HG02981 (cell line): ENCODE results near the gene RPS14.
A peak's percentile ranks its signal among the peaks of the same experiment; 100 is the strongest.
"Not testable (repeated sequence)": the region's sequence is repeated elsewhere in the genome, so short reads cannot be mapped to it uniquely, and the experiment has no call there.

Source experiments
- ATAC-seq: cut with Tn5 transposase; IDR thresholded peaks from one replicate; pipeline ENCODE4 v1.9.1; 2021; ENCODE audit warnings: mild to moderate bottlenecking, moderate library complexity; ENCODE audit not compliant: unreplicated experiment

RPS14 gene

DNA sequence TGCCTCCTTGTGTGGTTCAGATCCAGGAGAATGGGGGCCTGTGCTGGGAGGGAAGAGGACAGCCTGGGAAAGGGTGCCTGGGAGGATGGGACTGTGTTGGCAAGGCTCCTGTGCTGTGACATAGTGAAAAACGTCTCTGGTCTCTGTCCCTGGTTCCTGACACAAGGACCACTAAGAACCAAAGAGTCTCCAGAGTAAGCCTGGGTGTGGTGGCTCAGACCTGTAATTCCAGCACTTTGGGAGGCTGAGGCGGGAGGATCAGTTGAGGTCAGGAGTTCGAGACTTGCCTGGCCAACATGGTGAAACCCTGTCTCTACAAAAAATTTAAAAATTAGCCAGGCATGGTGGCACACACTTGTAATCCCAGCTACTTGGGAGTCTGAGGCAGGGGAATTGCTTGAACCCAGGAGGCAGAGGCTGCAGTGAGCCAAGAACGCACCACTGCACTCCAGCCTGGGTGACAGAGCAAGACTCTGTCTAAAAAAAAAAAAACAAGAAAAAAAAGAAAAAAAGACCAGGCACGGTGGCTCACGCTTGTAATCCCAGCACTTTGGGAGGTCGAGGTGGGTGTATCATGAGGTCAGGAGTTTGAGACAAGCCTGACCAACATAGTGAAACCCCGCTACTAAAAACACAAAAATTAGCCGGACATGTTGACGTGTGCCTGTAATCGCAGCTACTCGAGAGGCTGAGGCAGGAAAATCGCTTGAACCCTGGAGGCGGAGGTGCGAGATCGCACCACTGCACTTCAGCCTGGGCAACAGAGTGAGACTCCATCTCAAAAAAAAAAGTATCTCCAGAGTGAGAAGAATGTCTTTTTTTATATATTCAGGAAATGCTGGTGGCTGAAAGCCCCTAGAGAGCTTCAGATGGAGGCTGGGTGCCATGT is 35.4 kb downstream of the RPS14 start:
- ATAC-seq = not testable (repeated sequence)

DNA sequence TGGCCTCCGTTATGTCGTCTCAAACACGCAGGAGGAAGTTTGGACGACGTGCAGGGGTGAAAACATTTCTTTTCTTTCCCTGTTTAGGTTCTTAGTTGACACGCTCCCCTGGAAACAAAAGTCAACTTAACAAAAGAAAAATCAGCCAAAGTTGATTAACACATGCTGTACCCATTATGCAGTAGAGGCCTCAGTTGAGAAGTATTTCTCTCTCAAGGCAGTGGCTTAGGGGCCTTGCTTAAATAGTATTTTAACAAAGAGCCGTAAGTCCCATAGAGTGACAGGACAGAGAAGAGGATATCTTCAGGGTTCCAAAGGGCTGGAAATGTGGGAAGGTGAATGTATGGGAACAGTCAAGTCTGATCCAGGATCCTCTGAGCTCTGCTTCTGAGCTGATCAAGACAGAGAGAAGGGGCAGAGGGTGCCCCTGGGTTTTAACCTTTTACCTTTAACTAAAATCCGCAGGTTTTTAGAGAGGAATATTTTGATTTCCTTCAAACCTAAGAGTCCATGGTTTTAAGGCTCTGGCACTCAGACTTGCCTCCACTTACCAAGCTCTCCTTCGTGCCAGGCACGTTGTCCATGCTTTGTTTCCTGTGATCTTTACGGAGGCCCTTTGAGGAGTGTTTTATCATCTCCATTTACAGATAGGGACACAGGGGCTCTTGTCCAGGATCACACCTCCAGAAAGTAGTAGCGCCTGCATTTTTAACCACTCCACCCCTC is 36.2 kb downstream of the RPS14 start:
- ATAC-seq = no peak

DNA sequence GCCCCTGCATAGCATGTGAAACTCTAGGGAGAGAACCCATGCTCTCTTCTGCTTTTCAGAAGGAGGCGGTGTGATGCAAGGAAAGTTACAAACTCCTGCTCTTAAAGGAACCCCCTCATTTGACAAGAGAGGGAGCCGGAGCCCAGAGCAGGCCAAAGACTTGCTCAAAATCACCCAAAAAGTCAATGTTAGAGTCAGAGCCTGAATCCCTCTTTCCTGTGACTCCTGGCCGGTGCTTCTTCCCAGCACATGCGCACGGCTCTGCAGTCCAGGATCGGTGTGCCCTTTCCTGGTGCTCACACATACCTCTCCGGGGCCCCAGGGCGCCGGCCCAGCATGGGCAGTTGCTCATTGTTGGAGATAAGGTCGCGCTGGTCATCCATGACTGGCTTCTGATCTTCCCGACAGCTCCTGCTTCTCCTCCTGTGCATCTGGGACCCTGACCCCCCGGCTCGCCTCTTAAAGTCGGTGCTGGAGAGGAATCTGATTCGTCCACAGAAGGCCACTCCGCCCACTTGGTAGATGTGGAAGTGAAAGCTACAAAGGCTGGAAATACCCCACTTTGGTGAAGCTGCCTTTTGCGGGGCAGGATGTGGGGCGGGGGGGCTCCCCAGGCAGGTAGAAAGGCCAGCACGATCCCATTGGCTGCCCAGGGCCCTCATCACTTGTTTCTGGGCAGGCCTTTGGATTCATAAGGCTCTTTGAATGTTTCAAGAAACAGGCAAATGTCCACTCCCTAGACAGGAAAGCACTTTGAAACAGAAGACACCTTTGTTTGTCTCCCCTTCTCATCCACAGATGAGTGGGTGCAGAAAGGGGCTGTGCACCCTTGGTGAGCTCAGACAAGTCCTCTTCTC is 37.0 kb downstream of the RPS14 start, which contains the start of gene CD74:
TSS of gene CD74 (minus strand) at position 592 of the 857 bp plus-strand sequence. CDS start at position 431, 161 bp downstream.
- peak; percentile 70 for ATAC-seq

DNA sequence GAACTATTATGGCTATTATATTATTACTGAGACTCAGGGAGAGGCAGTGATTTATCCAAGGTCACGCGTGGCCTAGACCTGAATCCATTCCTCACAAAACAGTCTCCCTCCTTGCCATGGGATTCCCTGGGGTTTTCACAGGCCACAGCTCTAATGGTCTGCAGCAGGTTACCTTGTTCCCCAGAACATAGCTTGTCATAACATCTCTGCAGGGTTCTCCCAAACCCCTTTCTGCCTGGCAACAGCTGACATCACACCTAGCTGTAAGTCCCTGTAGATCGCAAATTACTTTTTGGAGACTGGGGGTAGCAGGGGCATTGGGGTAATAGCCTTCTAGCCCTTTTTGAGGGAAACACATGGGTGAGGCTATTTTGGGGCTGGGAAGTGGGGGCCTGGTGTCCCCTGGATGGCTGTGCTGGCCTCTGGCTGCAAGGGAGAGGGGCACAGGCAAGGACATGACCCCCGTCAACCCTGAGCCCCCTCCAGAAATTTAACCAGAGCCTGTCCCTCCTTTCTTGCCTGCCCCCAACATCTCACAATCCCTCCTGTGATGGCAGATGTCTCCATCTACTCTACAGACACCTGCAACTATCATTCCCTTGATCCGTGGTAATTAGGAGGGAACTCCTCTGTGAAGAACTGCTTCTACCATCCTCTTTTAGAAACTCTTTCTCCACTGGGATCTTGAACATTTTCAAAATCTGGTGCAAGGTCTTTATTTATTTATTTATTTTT is 38.1 kb downstream of the RPS14 start:
- no peak for ATAC-seq

DNA sequence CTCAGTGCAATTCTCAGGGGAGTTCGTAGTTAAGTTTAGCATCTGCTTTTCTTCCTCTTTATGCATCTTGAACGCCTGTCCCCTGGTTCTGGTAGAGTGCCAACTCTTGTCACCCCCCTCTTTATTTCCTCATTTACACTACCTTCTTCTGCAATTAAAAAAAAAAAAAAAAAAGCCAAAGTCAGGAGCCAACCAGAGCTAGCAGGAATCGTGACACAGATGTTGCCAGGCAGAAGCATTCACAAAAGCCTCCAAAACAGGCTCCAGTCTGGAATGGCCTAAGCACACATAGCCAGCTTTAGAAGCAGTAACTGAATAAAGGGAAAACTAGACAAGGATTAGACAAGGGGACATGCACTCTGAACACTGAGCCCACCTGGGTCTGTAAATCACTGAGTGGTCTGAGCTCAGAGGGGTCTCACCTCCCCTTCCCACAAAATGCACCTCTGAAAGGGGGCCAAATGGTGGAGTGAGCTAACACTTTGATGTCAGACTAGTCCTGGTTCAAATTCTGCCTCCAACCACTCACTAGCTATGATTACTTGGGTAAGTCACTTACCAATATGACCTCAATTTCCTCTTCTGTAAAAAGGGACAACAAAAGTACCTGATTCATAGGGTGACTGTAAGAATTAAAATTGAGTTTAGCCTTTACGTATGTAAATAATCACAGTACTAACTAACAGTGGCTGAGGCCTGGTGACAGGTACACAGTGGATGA is 38.9 kb downstream of the RPS14 start:
- no peak for ATAC-seq

DNA sequence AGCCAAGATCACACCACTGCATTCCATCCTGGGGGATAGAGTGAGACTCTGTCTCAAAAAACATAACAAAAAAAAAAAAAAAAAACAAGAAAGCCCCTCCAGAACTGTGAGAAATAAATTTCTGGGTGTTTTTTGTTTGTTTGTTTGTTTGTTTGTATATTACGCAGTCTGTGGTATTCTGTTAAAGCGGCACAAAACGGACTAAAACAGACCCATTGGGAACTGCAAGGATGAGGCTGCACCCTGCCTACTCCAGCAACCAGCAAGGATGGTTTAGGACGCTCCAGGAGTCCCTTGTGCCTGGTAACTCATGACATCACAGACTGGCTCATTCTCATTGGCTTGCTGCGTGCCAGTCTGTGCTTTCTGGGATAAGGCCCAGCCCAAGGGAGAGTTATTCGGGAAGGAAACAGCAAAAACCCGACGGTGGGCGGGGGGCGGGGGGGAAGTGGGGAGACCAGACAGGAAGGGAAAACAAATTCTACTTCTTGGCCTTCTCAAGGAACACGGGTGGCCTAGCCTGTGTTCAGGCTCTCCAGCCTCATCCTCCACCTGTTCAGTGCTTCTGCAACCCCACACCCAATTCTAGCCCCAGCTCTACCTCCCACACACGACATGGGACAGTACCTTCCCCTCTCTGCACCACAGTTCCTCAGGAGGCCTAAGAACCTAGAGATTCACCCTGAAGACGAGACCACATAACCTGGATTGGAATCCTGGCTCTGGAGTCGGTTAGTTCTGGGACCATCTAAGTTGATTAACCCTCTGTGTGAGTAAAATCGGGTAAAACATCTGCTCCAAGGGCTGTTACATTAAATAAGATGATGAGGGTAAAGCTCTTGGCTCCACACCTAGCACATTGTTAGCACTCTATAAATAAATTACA is 39.7 kb downstream of the RPS14 start:
- no peak for ATAC-seq

DNA sequence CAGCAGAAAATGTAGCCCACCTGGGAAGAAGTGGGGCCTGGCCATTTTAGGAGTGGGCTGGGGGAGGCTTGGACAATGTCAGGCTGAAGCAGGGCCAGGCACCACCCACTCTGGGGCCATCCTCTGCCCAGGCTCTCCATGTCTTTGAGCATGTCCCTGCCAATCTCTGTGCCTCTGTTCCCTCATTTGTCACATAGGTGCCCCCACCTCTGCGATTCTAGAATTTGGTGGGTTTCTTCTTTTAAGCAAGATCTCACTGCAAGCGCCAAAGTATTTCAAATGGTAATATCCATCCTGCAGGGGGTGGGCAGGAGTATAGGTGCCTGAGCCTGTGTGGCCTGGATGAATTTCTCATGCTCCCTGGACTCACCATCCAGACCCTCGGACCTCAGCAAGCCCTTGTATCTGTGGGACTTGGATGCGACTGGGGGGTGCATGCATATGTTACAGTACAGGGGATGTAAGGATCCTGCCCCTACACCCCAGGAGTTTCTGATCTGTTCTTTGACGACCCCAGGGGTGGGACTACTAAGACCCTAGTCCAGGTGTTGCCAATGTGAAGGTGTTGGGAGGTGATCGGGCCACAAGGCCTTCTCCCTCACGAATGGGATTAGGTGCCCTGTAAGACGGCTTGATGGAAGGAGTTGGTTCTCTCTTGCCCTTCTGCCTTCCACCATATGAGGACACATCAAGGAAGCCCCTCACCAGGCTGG is 41.2 kb downstream of the RPS14 start:
- no peak for ATAC-seq

DNA sequence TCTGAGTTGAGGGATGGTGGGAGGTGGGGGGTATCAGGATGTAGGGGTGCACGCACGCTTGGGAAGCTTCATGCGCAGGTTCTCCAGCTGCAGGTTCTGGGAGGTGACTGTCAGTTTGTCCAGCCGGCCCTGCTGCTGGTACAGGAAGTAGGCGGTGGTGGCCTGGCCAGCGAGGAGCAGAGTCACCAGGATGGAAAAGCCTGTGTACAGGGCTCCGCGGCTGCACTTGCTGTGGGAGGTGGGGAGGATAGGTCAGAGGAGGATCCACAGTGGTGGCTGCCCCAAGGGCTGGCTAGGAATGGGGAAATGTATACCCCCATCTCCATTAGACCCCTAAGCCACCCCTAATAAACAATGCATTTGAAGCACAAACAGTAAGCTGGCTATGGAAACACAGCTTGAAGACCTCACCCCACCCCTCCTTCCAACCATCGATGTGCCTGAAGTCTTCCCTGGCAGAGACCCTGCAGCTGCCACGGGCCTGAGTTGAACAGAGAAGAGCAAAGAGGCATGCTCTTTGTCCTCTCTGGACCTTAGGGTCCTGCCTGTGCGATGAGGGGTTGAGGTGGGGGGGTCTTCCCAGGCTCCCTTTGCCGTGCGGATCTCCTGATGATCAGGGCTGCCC is 42.3 kb downstream of the RPS14 start:
- ATAC-seq = no peak

DNA sequence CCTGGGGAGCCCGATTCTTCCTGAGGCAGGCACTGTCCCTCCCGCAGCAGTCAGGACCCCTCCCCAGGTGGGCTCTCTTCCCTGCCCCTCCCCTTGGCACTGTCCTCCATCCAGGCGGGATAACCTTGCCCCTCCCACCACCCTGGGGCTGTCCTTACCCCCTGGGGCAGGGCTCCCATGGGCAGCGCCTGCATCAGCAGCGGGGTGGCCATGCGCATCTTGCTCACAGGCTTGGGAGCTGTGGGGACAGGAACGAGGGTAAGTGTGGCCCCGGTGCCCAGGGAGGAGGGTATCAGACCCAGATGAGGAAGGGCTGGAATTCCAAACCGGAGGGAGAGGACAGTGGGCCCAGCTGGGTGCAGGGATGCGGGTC is 42.8 kb downstream of the RPS14 start:
- ATAC-seq = no peak

DNA sequence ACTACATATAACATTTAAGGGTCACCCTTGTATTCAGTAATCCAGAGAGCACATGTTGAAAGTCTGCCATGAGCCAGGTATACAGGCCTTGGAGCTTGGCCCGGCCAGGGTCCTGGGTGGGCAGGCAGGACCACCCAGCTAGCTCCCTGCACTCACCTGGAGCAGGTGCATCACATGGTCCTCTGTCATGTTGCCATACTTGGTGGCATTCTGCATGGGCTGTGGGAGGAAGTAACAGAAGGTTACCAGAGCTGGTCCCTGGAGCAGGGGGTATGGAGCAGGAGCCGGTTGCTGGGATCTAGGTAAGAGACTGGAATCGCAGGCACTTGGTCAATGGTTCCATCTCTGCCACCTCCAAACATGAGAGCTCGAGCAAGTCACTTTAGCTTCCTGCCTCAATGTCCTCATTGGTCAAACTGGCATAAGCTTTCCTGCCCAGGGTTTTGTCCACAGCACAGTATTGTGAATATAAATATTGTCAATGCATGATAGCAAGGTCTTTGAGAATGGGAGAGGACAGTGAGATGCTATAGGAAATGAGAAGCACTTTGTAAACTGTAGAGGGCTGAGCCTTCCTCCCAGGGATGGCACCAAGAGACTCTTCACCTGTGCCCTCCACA is 43.3 kb downstream of the RPS14 start:
- no peak for ATAC-seq

DNA sequence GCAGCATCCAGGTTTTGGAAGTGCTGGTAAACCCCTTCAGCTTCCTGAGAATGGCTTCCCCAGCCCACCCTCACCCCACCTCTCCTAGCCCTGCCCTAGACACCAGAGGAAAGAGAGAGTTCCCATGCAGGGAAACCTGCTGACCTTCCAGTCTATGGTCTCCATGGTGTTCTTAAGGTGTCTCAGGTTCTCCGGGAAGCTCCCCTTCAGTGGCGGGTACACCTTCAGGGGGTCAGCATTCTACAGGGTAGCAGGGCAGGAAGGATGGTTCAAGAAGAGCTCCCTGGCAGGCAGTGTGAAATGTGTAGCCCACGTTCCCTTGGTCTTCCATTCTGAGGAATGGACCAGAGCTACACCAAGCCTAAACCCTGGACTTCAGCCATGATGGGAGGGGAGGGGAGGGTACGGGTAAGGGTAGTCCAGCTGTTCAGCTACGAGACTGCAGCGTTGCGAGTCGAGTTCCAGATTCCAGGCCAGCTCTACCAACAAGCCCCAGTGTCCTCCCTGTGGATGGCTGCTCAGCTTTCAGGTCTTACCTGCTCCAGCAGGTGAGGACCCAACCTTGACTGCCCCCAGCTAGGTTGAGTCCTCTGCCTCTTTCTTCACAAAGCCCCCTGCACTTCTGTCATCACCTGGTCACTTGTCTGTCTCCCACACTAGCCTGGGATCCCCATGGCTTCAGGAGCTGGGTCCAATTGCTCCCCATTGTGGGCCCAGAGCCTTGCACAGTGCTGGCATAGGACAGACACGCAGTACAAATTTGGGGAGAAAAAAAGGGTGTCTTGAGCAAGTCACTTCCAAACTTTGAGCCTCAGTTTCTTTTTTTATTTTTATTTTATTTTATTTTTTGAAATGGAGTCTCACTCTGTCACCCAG is 44.4 kb downstream of the RPS14 start:
- ATAC-seq = no peak

DNA sequence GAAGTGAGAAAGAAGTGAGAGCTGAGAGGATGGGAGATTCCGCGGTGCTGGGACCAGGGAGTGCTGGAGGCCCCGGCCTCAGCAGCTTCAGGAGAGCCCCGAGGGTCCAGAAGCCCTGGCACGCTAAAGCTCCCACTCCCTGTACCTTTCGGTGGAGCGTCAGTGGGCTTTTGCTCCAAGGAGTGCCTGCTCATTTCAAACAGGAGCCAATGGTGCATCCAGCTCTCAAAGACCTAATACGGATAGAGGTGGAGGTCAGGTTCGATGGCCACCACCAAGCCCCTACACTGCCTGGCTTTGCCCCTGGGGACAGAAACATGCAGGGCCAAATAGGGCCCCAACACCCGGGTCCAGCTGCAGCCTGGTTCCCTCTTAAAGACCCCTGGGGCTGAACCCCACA is 45.0 kb downstream of the RPS14 start:
- no peak for ATAC-seq

DNA sequence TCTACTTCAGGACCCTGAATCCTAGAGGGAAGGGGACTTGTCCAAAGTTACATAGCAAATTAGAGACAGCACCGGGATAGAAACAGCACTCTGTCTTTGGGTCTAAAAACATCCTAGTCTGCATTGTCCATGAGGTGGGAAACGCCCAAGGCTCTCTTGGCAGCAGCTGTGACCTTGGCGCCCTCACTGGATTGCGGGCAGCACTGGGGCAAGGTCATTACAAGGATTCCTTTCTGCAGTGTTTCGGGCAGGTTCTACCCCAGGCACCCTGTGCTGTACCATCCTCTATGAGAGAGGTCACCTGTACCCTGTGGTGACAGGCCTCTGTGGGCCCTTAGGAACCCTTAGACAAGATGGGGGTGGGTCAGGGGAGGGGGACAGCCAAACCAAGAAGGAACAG is 45.4 kb downstream of the RPS14 start:
- no peak for ATAC-seq

DNA sequence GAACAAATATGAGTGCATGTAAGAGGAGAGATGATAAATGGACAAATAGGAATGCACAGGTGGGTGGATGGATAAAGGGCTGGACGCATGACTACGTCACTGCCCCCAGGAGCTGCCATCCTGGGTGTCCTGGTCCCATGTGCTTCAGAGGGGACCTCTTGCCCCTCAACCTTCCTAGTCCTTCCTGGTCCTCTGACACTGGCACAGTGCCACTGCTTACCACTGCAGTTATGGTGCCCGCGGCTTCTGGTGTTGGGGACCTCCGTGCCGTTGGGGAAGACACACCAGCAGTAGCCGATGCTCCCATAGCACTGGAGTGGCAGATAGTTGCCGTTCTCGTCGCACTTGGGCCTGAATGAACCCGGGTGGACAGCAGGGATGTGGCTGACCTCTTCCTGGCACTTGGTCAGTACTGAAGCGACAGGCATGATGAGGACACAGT is 46.6 kb downstream of the RPS14 start:
- ATAC-seq = no peak

DNA sequence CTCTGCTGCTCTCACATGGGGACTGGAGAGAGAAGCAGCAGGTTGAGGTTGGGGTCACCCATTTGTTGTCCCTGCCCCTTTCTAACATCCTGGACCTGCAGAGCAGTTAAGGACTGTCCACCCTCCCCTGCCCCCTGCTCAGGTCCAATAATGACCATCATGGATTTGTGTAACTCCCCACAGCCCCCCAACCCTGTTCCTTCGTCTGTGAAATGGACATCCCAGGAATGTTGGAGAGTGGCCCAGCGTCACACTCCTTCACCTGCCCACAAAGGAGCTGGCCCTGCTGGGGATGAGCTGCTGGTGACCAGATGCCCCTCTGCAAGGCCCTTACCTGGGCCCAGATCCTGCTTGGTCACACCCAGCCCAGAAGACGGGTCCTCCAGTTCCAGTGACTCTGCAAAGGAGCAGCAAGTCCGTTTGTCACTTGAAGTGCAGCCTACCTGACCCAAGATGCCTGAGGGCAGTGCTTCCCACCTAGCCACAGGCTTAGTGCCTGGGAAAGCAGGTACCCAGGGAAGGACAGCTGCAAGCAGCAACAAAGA is 47.2 kb downstream of the RPS14 start:
- no peak for ATAC-seq
